SH-SY5Y (cell line): ENCODE data around the gene KRTAP1-3.

Source experiments
- GATA2 ChIP-seq: IDR thresholded peaks from 2 replicates; pipeline ENCODE4 v1.6.1; 2011; ENCODE audit warnings: mild to moderate bottlenecking, low read depth, low read length
- GATA3 ChIP-seq: IDR thresholded peaks from 2 replicates; pipeline ENCODE4 v1.6.1; 2011; ENCODE audit warnings: low read depth, mild to moderate bottlenecking, low read length, moderate library complexity

DNA sequence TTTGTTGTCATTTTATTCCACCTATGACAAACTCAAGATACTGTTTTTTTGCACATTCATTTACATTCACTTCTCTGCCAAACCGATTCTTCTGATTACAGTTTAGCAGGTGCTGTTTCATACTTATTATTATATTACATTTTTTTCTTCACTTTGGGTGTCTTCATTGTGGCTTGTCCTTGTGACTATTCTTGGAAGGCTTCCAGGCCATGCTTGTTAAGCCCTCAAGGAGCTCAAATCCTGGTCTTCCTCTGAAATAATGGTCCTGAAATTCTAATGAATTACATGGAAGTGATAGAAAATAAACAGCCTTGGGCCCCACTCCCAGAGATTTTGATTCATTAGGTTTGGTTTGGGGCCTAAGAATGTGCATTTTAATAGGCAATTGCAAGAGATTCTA, 29.6 kb upstream of the KRTAP1-3 start:
- TF ChIP-seq GATA2, result no peak
- no peak for TF ChIP-seq GATA3
